GM19351 (cell line): ENCODE measurements around the gene HTR4.

ENCODE experiments used
- ATAC-seq: cut with Tn5 transposase; IDR thresholded peaks from one replicate; pipeline ENCODE4 v1.9.1; 2021; ENCODE audit warnings: mild to moderate bottlenecking, moderate library complexity; ENCODE audit not compliant: unreplicated experiment

The HTR4 gene

DNA sequence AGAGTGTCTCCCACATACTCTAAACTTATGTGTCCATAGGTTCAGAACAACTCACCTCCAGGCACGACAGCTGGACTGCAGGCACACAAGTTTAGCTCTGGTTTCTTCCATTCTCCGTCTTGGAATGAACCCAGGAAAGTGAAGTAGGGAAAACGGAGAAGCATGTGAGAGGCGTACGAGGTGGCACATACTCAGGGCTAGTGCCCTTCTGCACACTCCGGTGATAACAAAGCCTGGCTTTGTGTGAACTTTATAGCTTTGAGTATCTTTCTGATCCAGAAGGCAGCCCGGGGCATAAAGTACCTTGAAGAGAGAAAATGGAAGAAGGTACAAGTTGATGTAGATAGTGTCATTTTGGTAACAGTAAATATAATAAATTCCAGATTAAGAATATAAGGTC, 11.1 kb upstream of the HTR4 start:
- no peak for ATAC-seq

DNA sequence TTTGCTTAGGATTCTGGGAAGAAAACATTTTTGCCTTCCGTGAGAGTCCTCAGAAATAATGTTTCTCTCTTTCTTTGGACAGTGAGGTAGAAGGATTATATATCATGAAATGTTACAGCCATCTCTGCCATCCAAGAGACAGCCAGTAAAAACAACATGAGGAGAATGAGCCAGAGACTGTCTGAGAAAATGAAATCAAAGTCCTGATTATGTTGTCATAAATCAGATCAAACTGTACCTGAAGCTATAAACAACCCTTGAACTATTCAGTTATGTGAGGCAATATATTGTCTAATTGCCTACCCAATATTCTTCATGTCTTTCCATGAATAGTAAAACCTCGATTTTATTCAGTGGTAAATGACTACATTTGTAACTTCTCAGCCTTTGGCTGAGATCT, 9.2 kb upstream of the HTR4 start:
- ATAC-seq: no peak

DNA sequence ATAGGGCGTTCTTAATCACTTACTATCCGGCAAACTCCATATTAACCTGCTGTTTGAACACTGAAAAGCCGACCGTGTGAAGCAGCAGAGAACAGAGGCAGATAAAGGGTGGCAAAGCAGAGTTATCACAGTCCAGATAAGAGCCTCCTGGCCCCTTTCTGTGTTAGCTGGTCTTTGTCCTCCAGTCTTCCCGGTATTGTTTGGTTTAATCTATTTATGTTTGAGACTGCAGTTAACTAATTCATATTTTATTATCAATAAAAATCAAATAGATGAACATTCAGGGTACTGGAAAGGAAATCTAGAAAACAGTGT, 6.0 kb upstream of the HTR4 start:
- no peak for ATAC-seq

DNA sequence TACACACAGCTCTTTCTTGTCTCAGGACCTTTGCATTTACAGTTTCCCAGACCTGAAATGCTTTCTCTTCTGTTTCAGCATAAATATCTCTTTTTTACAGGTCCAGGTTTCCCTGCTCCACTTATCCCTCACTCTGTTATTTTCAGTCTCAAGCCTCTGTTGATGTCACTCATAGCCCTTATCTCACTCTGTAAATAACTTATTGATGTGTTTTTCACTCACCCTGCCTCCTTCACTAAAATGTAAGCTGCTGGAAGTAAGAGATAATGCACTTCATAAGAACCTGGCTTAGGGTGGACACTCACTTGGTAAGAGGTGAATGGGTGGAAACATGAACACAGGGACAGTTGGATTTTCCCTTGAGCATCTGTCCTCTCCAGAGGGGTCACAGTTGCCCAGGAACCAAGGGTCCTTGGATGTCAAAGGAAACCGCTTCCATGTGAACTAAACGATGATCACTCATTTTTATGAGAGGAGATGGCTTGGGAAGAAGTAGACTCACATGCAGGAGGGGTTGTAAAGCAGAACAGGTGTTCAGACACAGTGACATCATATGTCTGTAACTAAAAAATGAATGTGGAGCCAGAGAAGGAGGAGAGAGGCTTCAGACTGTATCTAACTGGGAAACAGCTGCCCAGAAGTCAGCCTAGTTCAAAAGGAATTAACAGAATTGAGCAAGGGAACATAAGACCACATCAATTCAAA, 5.5 kb upstream of the HTR4 start:
- ATAC-seq: no peak

DNA sequence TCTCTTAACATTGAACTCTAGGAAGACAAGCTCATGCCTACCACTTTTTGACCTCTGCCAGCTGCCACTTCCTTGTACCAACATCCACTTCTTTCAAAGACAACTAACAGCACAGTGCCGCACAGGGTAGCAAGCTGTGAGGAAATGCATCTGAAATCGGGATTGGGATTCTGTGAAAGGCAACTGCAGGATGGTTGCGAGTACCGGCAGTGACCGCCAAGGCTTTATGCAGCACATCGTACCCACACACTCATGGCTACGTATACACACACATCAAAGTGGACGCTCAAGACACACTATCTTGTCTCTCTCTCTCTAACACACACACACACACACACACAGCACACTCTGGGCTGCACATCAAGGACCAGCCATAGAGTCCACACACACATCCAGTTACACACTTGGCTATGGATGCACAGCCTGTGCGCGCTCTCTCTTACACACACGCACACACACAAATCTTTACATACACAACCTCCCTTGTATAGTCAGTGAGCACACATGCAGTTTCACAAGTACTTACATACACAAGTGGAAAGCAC, 964 bp downstream of the HTR4 start:
- ATAC-seq: no peak

GRCh38 chr5:148651528-148651927, 2.8 kb downstream of the HTR4 start:
- ATAC-seq: no peak

GRCh38 chr5:148645527-148645926, 8.8 kb downstream of the HTR4 start:
- ATAC-seq: no peak

DNA sequence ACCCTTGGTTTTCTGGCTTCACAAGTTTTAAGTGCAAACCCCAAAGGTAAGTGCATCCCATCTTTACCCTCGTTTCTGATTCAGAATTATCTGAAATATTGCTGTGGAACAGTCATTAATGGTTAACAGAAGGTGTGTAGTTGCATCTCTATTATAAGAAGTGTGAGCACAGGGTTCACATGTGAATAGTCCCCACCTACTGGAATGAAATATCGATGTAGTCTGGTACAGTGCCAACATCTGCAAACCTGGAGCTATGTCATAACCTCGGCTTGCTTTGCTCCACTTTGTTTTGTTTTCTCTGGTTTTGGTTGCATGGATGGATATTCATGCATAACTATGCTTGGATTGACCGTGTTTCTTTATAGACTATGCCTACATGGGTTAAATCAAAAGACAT, 12.6 kb downstream of the HTR4 start:
- no peak for ATAC-seq

DNA sequence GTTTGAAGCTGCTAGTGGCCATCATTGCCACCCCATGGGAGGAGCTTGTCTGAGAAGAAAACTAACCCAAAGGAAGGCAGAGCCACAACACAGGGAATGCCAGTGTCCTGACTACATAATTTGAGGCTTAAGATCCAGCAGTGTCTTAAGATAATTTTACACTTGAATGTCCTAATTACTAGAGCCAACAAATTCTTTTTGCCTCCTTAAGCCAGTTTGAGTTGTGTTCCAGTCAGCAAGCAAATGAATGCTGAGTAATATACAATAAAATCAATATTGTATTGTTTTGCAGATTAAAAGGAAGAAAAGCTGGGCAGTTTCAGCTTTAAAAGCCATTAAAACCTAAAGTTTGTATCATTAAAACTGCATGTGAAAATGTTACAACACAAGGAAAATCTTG, 13.9 kb downstream of the HTR4 start:
- ATAC-seq: no peak

- ATAC-seq: no peak
These were observed 15.2 kb downstream of the HTR4 start for GRCh38 chr5:148639081-148639480.

DNA sequence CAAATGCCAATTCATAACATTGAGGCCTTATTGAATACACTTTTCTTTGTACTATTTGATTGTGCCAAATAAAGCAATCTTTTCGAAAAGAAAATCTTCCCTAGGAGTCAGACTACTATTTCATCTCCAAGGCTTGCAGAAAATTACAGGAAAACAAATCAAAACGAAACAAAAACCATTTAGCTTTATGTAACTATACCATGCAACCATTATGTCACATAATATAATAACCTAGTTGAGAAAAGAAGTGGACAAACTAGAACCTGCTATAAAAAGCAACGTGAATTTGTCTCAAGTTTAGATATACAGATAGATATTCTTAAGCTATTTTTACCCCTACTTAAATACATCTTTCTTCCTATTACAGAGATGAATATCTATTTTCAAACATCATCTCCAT, 18.0 kb downstream of the HTR4 start:
- ATAC-seq: no peak

DNA sequence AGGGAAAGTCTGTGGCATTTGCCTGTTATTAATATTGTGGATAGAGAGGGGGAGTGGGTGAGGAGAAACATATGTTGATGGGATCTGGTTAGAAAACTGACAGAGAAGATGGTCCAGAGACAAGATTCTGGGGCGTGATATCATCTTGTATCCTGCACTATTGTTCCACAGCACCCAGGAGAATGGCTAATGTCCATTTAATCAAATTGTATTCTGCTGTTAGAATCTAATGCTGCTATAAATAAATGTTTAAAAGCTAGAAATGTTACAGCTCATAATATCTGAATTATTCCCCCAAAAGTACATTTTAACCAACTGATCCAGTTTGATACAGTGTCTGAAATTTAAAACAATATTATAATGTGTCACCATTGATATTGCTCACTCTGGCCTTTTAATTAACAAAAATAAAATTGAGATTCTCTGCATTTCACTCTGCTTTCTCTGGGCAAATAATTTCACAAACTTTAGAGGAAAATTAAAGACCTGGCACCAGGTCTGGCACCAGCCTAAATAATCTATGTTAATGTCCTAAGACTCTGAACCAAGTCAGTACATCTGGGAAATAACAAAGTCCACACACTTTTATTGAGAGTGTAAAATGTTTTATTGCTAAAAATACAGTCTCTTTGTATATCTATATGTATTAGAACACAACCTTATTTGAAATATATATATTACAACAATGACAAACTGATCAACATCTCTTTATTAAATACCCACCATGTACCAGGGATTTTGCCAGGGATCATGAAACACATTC, 18.8 kb downstream of the HTR4 start:
- no peak for ATAC-seq

GRCh38 chr5:148633067-148633377, 21.3 kb downstream of the HTR4 start:
- no peak for ATAC-seq

GRCh38 chr5:148632255-148633066, 21.9 kb downstream of the HTR4 start:
- ATAC-seq: no peak

- ATAC-seq: no peak
These were observed 27.3 kb downstream of the HTR4 start for GRCh38 chr5:148626986-148627385.

- no peak for ATAC-seq
These were observed 28.2 kb downstream of the HTR4 start for GRCh38 chr5:148626081-148626613.

DNA sequence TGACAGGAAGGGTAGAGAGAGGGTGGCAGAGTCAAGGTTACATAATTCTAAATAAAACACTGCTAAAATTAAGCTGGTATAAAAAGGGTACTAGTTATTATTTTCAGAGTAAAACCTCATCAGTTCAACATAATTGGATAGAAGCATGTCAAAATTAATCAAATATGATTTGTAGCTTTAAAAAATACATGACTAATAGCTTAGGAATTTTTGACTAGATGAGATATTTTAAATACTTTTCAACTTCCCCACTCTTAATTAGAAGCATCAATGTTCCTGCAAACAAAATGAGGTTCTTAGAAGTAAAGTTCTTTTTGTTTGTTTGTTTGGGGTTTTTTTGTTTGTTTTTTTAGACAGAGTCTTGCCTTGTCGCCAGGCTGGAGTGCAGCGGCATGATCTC, 29.1 kb downstream of the HTR4 start:
- ATAC-seq: no peak

GRCh38 chr5:148623741-148624140, 30.6 kb downstream of the HTR4 start:
- ATAC-seq: no peak

GRCh38 chr5:148623101-148623500, 31.2 kb downstream of the HTR4 start:
- ATAC-seq: no peak

- peak; percentile 89 for ATAC-seq
These were observed 33.6 kb downstream of the HTR4 start for GRCh38 chr5:148620696-148621095.

DNA sequence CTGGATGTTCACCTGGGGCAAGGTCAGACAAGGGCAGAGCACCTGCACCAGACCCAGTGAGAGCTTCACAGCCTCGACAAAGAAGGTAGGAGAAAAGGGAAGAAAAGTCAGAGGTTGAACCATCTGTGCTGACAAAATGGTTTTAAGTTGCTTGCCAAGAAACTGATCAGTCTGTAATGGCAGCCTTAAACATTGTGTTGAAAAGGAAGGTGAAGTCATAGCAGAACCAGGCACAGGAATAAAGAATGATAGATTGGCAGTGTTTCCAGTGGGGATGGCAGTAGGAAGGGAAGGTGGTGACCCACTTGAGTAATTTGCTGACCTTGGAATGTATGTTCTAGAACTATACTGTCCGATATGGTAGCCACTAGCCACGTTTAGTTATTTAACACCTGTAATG, 34.2 kb downstream of the HTR4 start:
- no peak for ATAC-seq

GRCh38 chr5:148619484-148619883, 34.8 kb downstream of the HTR4 start:
- no peak for ATAC-seq
